Measurements from ENCODE around the gene OGFOD3.
"Not testable (repeated sequence)": the region's sequence is repeated elsewhere in the genome, so short reads cannot be mapped to it uniquely, and the experiment has no call there.

The OGFOD3 gene

DNA sequence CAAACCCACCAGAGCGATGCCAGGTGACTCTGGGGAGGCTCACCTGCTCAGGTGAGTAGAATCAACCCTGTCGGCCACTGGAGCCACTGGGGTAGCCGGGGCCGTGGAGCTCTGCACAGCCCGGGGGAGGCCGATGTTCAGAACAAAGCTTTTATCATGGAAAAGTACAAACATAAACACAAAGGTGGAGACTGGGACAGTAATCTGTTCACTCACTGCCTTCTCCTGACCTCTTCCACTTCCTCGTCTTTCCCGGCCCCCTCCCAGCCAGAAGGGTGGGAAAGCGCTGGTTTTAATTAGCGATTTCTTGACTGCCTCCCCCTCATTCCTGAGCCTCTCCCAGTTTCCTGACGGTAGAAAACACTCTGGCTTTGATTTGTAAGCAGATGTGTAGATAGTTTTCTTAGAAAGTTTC is 69.1 kb downstream of the OGFOD3 start:
- no peak for DNase-seq

- DNase-seq: no peak
Measured at GRCh38 chr17:82348866-82349265, 69.5 kb downstream of the OGFOD3 start.

DNA sequence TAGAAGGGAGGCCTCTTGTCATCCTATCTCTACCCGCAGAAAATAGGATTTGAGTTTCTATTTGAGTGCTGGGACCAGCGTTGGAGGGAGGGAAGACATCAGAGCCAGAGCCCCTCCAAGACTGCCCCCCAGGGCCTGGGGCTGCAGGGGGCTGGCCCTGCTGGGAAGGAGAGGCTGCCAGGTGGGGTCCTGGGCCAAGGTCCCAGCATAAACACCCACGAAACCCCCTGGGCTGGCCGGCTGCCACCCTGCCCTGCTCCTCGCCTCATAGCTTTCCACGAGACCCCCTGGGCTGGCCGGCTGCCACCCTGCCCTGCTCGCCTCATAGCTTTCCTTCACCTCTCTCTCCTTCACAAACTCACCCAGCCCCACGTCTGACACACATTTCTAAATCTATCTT is 70.0 kb downstream of the OGFOD3 start:
- no peak for DNase-seq

DNA sequence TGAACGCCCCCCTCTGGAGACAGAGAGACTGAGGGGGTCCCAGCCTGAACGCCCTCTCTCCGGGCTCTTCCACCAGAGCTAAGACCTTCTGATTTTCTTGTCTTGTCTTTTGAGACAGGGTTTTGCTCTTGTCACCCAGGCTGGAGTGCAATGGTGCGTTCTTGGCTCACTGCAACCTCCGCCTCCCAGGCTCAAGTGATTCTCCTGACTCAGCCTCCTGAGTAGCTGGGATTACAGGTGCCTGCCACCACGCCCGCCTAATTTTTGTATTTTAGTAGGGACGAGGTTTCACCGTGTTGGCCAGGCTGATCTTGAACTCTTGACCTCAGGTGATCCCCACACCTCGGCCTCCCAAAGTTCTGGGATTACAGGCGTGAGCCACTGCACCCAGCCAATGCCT is 70.4 kb downstream of the OGFOD3 start:
- not testable (repeated sequence) for DNase-seq

DNA sequence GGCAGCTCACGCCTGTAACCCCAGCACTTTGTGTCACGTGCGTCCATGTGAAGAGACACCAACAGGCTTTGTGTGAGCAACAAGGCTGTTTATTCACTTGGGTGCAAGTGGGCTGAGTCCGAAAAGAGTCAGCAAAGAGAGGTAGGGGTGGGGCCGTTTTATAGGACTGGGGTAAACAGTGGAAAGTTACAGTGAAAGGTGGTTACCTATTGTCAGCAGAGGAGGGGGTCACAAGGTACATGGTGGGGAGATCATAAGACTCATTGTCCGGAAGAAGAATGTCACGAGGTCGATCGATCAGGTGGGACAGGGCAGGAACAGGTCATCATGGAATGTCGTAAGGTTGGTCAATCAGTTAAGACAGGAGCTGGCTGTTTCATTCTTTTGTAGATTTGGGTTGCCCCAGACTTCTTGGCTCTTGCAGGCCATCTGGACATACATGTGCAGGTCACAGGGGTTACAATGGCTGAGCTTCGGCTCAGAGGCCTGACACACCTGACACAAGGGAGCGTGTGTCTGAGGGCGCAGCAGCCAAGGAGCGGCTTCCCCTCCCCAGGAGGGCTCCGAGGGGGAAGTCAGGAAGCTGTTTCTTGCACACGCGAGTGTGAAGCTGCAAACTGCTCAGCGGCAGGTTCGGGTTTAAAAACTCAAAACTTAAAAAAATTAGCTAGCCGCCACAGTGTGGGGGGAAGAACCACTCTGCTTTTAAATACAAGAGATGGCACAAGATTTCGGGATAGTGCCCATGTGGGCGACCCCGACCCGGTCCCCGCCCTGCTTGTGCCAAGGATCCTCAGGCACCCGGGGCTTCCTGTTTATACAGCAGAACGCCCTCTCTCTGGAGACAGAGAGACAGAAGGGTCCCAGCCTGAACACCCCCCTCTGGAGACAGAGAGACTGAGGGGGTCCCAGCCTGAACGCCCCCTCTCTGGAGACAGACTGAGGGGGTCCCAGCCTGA is 71.8 kb downstream of the OGFOD3 start:
- DNase-seq: no peak

DNA sequence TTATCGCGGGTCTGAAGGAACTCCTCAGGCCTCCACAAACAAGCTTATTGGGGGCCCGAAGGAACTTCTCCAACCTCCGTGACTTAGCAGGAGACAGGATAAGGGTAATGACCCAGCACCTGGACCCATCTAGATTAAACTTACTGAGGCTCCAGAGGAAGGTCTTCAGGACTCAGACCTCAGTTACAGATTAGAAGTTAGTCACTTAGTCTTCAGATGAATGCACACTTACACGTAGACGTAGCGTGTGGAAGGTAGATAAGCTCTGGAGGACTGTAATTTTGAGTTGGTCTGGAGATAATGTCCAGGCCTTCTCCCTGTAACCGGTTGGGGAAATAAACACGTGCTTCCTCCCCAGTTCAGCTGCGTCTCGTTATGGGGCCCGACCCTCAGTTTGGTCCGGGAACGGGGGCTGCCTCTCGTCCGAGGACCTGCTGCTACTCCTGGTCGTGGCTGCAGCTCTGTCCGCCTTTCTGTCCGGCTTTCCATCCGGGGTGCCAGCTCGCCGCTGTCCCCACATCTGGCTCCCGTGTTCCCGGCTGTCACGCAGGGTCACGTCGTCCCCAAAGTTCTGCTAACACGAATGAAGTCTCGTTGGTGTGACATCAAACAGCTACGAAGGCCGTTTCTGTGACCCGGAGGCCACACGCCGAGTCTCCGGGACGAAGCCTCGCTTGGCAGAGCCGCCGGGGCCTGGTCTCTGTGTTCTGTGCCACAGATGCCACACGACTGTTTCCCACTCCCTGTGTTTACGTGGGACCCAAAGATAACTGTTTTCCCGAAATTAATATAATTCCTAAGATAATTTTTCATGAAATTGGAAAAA is 73.0 kb downstream of the OGFOD3 start:
- no peak for DNase-seq

- DNase-seq: no peak
Measured at GRCh38 chr17:82344175-82344907, 74.0 kb downstream of the OGFOD3 start.

DNA sequence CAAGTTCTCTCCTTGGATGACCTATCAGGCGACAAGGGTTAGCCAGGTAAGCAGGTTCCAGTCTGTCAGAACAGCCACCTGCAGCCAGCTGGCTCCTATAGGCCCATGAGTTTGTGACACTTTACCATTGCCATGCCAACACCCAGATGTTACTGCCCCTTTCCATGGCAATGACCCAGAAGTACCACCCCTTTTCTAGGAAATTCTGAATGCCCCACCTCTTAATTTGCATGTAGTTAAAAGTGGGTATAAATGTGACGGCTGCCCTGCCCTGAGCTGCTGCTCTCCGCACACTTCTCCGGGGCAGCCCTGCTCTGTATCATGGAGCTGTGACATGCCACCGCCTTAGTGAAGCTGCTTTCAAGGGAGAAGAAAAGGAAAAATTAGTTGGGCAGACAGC is 74.8 kb downstream of the OGFOD3 start:
- no peak for DNase-seq

- DNase-seq: no peak
Measured at GRCh38 chr17:82342361-82343079, 75.9 kb downstream of the OGFOD3 start.

DNA sequence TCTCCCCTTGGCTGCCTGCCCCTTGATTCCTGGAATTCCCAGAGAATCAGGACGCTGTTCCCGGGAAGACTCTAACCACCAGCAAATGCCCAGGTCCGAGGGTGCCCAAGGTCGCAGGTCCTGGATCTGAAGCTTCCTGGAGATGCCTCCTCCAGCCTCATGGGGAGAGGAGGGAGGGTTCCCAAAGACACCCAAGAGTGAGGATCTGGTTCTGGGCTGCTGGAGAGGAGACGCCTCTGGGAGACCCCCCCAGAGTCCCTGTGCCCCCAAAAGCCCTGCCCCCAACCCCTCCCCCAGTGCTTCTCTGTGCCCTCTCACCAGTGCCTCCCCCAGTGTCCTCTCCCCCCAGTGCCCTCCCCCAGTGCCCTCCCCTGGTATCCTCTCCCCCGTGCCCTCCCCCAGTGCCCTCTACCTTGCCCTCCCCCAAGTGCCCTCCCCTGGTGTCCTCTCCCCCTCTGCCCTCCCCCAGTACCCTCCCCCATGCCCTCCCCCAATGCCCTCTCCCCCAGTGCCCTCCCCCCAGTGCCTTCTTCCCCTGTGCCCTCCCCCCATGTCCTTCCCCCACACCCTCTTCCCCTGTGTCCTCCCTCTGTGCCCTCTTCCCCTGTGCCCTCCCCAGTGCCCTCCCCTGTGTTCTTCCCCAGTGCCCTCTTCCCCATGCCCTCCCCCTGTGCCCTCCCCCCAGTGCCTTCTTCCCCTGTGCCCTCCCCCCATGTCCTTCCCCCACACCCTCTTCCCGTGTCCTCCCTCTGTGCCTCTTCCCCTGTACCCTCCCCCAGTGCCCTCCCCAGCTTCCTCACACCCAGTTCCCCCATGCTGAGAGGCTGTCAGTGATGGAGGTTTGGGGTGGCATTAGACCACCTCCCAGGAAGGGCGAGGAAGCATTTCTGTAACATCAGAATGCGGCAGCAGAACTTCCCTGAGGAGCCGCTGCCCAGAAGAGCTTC is 78.5 kb downstream of the OGFOD3 start:
- DNase-seq: no peak

Measured in activated CD4-positive, CD25-positive, alpha-beta regulatory T cell treated with anti-CD3 and anti-CD28 coated beads, Interleukin-2, amount 50 U/mL, for 72 hours (primary cell).